WTC11 (cell line): Measurements from ENCODE around the gene CCDC180.

ENCODE experiments used
- NFE2L1 ChIP-seq: sonication (generic); formaldehyde crosslinking; IDR thresholded peaks from 2 replicates; pipeline ENCODE4 v1.8.1; 2023; ENCODE audit warnings: missing genetic modification reagents
- TP53 ChIP-seq: sonication (generic); formaldehyde crosslinking; IDR thresholded peaks from 2 replicates; pipeline ENCODE4 v1.8.1; 2023; ENCODE audit warnings: mild to moderate bottlenecking, missing genetic modification reagents
- TF ChIP-seq, protein P1 (sequence below): fragments of 200-600 bp; IDR thresholded peaks from 2 replicates; pipeline ENCODE4 v1.8.0; 2022; ENCODE audit warnings: antibody characterized with exemption
- TF ChIP-seq, protein P2 (sequence below): sonication (generic); formaldehyde crosslinking; conservative IDR thresholded peaks from 2 replicates; pipeline ENCODE4 v1.8.1; 2023; ENCODE audit warnings: mild to moderate bottlenecking, low read depth, missing genetic modification reagents, moderate library complexity

DNA sequence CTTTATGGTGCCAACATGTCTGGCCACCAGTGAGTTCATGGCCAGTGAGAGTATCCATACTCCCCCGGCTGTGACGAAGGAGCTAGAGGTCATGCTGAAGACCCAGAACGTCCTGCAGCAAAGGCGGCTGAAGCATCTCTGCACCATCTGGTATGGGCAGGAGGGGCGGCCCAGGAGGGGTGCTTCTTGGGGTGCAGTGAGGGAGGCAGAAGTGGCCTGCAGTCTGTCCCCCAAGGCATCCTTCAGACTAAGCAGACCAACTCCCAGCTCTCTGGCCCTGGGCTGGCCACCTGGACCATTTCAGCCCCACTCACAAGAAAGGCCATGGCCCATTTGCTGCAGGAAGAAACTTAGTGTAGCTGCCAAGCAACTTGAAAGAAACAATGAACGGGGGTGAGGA is 11.0 kb downstream of the CCDC180 start:
- TF ChIP-seq TP53 (CRISPR knock-in tag) (no peak), NFE2L1 (CRISPR knock-in tag) (no peak)
- TF ChIP-seq, protein P1, sequence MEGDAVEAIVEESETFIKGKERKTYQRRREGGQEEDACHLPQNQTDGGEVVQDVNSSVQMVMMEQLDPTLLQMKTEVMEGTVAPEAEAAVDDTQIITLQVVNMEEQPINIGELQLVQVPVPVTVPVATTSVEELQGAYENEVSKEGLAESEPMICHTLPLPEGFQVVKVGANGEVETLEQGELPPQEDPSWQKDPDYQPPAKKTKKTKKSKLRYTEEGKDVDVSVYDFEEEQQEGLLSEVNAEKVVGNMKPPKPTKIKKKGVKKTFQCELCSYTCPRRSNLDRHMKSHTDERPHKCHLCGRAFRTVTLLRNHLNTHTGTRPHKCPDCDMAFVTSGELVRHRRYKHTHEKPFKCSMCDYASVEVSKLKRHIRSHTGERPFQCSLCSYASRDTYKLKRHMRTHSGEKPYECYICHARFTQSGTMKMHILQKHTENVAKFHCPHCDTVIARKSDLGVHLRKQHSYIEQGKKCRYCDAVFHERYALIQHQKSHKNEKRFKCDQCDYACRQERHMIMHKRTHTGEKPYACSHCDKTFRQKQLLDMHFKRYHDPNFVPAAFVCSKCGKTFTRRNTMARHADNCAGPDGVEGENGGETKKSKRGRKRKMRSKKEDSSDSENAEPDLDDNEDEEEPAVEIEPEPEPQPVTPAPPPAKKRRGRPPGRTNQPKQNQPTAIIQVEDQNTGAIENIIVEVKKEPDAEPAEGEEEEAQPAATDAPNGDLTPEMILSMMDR = no peak
- TF ChIP-seq, protein P2, sequence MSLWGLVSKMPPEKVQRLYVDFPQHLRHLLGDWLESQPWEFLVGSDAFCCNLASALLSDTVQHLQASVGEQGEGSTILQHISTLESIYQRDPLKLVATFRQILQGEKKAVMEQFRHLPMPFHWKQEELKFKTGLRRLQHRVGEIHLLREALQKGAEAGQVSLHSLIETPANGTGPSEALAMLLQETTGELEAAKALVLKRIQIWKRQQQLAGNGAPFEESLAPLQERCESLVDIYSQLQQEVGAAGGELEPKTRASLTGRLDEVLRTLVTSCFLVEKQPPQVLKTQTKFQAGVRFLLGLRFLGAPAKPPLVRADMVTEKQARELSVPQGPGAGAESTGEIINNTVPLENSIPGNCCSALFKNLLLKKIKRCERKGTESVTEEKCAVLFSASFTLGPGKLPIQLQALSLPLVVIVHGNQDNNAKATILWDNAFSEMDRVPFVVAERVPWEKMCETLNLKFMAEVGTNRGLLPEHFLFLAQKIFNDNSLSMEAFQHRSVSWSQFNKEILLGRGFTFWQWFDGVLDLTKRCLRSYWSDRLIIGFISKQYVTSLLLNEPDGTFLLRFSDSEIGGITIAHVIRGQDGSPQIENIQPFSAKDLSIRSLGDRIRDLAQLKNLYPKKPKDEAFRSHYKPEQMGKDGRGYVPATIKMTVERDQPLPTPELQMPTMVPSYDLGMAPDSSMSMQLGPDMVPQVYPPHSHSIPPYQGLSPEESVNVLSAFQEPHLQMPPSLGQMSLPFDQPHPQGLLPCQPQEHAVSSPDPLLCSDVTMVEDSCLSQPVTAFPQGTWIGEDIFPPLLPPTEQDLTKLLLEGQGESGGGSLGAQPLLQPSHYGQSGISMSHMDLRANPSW (CRISPR knock-in tag) = no peak
